Neural cell (in vitro differentiated cells): ENCODE measurements around the gene ZDHHC17. TPM values are rescaled to one million over a fixed set of nuclear protein-coding genes. Genes with fewer than 3 reads are reported as not detected.

Source experiments
- H2AFZ ChIP-seq: fragments of 200-600, 300-800 bp; sonication (generic), shearing (Covaris generic); 2 replicates; pipeline ENCODE4 v1.6.0; 2014; ENCODE audit warnings: low read depth, mild to moderate bottlenecking, antibody characterized with exemption, low read length, moderate library complexity
- H3F3A ChIP-seq: fragments of 200-600 bp; shearing (Covaris generic); 2 replicates; pipeline ENCODE4 v1.6.1; 2016; ENCODE audit warnings: mild to moderate bottlenecking, moderate library complexity, mixed read lengths, antibody characterized with exemption, low read length; ENCODE audit not compliant: insufficient read depth, poor library complexity, severe bottlenecking
- H3K27ac ChIP-seq: fragments of 200-600, 300-800 bp; sonication (generic), shearing (Covaris generic); 2 replicates; pipeline ENCODE4 v1.5.1; 2014; ENCODE audit warnings: mild to moderate bottlenecking, low read length, moderate library complexity
- H3K27me3 ChIP-seq: fragments of 300-800, 200-600 bp; sonication (generic), shearing (Covaris generic); 2 replicates; pipeline ENCODE4 v1.6.0; 2014; ENCODE audit warnings: mild to moderate bottlenecking, low read depth, low read length, moderate library complexity; ENCODE audit not compliant: insufficient read depth
- H3K36me3 ChIP-seq: fragments of 300-800, 200-600 bp; sonication (generic), shearing (Covaris generic); 2 replicates; pipeline ENCODE4 v1.5.1; 2014; ENCODE audit warnings: mild to moderate bottlenecking, antibody characterized with exemption, low read length, moderate library complexity; ENCODE audit not compliant: insufficient read depth
- H3K4me2 ChIP-seq: fragments of 300-800, 200-600 bp; sonication (generic), shearing (Covaris generic); 2 replicates; pipeline ENCODE4 v1.6.0; 2014; ENCODE audit warnings: mild to moderate bottlenecking, low read length
- H3K4me3 ChIP-seq: fragments of 300-800, 200-600 bp; sonication (generic), shearing (Covaris generic); 2 replicates; pipeline ENCODE4 v1.5.1; 2014; ENCODE audit warnings: mild to moderate bottlenecking, low read length, moderate library complexity
- H3K79me2 ChIP-seq: fragments of 200-600 bp; shearing (Covaris generic); replicated peaks from 2 replicates; pipeline ENCODE4 v1.6.0; 2014; ENCODE audit warnings: mild to moderate bottlenecking, low read length, moderate library complexity; ENCODE audit not compliant: insufficient read depth
- H3K9ac ChIP-seq: fragments of 300-800, 200-600 bp; sonication (generic), shearing (Covaris generic); 2 replicates; pipeline ENCODE4 v1.6.1; 2016; ENCODE audit warnings: mild to moderate bottlenecking, low read length, mixed read lengths
- H3K9me2 ChIP-seq: fragments of 200-600 bp; shearing (Covaris generic); 2 replicates; pipeline ENCODE4 v1.6.1; 2016; ENCODE audit warnings: mild to moderate bottlenecking, low read length, mixed read lengths; ENCODE audit not compliant: insufficient read depth
- H3K9me3 ChIP-seq: fragments of 200-600, 300-800 bp; sonication (generic), shearing (Covaris generic); 2 replicates; pipeline ENCODE4 v1.6.1; 2016; ENCODE audit warnings: mild to moderate bottlenecking, mixed run types, low read length, moderate library complexity, mixed read lengths
- H4K20me1 ChIP-seq: fragments of 200-600 bp; shearing (Covaris generic); 2 replicates; pipeline ENCODE4 v1.6.1; 2016; ENCODE audit warnings: mild to moderate bottlenecking, mixed run types; ENCODE audit not compliant: insufficient read depth
- CTCF ChIP-seq: fragments of 450-650 bp; IDR thresholded peaks from 2 replicates; pipeline ENCODE4 v1.5.1; 2014; ENCODE audit warnings: antibody characterized with exemption, mild to moderate bottlenecking, moderate library complexity; ENCODE audit not compliant: poor library complexity, severe bottlenecking
- EP300 ChIP-seq: fragments of 450-650 bp; conservative IDR thresholded peaks from 2 replicates; pipeline ENCODE4 v1.6.1; 2014; ENCODE audit warnings: antibody characterized with exemption, mild to moderate bottlenecking, moderate library complexity; ENCODE audit not compliant: poor library complexity, severe bottlenecking
- EZH2 ChIP-seq: fragments of 200-600, 300-800 bp; shearing (Covaris generic), sonication (generic); IDR thresholded peaks from 2 replicates; pipeline ENCODE4 v1.6.1; 2014; ENCODE audit warnings: antibody characterized with exemption, low read length, borderline replicate concordance, mild to moderate bottlenecking; ENCODE audit not compliant: insufficient read depth, poor library complexity, severe bottlenecking
- MXI1 ChIP-seq: fragments of 450-650 bp; conservative IDR thresholded peaks from 2 replicates; pipeline ENCODE4 v1.6.1; 2014; ENCODE audit warnings: antibody characterized with exemption, mild to moderate bottlenecking; ENCODE audit not compliant: poor library complexity, severe bottlenecking
- POLR2AphosphoS5 ChIP-seq: IDR thresholded peaks from 2 replicates; pipeline ENCODE4 v1.6.1; 2012
- RAD21 ChIP-seq: fragments of 450-650 bp; conservative IDR thresholded peaks from 2 replicates; pipeline ENCODE4 v1.6.1; 2014; ENCODE audit warnings: antibody characterized with exemption, mild to moderate bottlenecking, moderate library complexity
- SMC3 ChIP-seq: fragments of 450-650 bp; conservative IDR thresholded peaks from 2 replicates; pipeline ENCODE4 v1.6.1; 2014; ENCODE audit warnings: antibody characterized with exemption, mild to moderate bottlenecking, moderate library complexity; ENCODE audit not compliant: poor library complexity
- TAF1 ChIP-seq: IDR thresholded peaks from 2 replicates; pipeline ENCODE4 v1.6.1; 2012; ENCODE audit warnings: low read depth
- polyA plus RNA-seq: library from polyadenylated mRNA; depleted of rRNA; stranded (reverse); fragments of >200 nt; gene quantifications from 2 replicates; pipeline ENCODE4 v1.2.3, GENCODE V29; 2014
- TF ChIP-seq, protein P1 (sequence below): IDR thresholded peaks from 2 replicates; pipeline ENCODE4 v1.6.1; 2012; ENCODE audit warnings: borderline replicate concordance

Gene ZDHHC17
- polyA plus RNA-seq, 1 donor from 2014 or later, result 217 TPM

GRCh38 chr12:76768576-76768975 is 4.7 kb downstream of the ZDHHC17 start:
- no peak overlapping the region for H3K9ac ChIP-seq
- TF ChIP-seq RAD21, result no peak
- TF ChIP-seq EZH2, result no peak
- TF ChIP-seq MXI1, result no peak
- no peaks in the 10 kb centered on the region for H3K27me3 ChIP-seq
- no peak overlapping the region for H3K4me3 ChIP-seq
- H3K79me2 ChIP-seq, result peaks cover 87% of the 10 kb centered on the region
- H3K36me3 ChIP-seq, result no peaks in the 10 kb centered on the region
- no peak overlapping the region for H2AFZ ChIP-seq
- no peak overlapping the region for H3K27ac ChIP-seq
- no peaks in the 10 kb centered on the region for H3K9me3 ChIP-seq
- no peaks in the 10 kb centered on the region for H4K20me1 ChIP-seq
- H3K4me2 ChIP-seq, result no peak overlapping the region
- no peaks in the 10 kb centered on the region for H3K9me2 ChIP-seq
- H3F3A ChIP-seq, result peaks cover 6% of the 10 kb centered on the region

DNA sequence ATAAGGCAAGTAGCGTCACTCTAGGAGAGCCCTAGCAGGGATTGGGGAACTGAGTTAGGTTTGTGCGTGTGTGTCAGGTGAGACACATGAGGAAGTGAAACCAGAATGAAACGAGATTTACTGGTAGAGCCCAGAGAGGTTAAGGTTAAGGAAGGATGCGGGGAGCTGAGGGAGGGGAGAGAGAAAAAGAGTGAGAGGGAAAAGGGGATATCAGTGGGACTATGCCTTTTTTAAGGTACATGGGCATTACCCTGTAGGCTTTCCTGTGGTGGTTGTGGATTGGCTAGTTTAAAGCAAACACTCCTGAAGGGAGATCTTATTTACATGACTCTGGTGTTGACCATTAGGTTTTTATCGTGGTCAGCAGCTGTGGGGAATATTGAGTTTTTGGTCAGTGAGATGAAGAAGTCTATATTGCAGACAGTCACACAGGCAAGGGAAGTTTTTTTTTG is 13.9 kb downstream of the ZDHHC17 start:
- Histone ChIP-seq H3K27me3 (no peaks in the 10 kb centered on the region), H3K9me3 (no peaks in the 10 kb centered on the region), H3F3A (no peaks in the 10 kb centered on the region), H3K27ac (no peak overlapping the region), H3K36me3 (no peaks in the 10 kb centered on the region), H3K4me3 (no peak overlapping the region), H3K9me2 (no peaks in the 10 kb centered on the region), H3K9ac (no peak overlapping the region), H3K4me2 (no peak overlapping the region), H3K79me2 (peaks cover 82% of the 10 kb centered on the region), H2AFZ (no peak overlapping the region), H4K20me1 (no peaks in the 10 kb centered on the region)
- TF ChIP-seq SMC3, result no peak
- TF ChIP-seq POLR2AphosphoS5, result no peak
- TF ChIP-seq MXI1, result no peak
- TF ChIP-seq EZH2, result no peak
- TF ChIP-seq, protein P1, sequence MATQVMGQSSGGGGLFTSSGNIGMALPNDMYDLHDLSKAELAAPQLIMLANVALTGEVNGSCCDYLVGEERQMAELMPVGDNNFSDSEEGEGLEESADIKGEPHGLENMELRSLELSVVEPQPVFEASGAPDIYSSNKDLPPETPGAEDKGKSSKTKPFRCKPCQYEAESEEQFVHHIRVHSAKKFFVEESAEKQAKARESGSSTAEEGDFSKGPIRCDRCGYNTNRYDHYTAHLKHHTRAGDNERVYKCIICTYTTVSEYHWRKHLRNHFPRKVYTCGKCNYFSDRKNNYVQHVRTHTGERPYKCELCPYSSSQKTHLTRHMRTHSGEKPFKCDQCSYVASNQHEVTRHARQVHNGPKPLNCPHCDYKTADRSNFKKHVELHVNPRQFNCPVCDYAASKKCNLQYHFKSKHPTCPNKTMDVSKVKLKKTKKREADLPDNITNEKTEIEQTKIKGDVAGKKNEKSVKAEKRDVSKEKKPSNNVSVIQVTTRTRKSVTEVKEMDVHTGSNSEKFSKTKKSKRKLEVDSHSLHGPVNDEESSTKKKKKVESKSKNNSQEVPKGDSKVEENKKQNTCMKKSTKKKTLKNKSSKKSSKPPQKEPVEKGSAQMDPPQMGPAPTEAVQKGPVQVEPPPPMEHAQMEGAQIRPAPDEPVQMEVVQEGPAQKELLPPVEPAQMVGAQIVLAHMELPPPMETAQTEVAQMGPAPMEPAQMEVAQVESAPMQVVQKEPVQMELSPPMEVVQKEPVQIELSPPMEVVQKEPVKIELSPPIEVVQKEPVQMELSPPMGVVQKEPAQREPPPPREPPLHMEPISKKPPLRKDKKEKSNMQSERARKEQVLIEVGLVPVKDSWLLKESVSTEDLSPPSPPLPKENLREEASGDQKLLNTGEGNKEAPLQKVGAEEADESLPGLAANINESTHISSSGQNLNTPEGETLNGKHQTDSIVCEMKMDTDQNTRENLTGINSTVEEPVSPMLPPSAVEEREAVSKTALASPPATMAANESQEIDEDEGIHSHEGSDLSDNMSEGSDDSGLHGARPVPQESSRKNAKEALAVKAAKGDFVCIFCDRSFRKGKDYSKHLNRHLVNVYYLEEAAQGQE, result no peak
- TF ChIP-seq TAF1, result no peak
- no peak for TF ChIP-seq EP300
- no peak for TF ChIP-seq RAD21
- TF ChIP-seq CTCF, result no peak

DNA sequence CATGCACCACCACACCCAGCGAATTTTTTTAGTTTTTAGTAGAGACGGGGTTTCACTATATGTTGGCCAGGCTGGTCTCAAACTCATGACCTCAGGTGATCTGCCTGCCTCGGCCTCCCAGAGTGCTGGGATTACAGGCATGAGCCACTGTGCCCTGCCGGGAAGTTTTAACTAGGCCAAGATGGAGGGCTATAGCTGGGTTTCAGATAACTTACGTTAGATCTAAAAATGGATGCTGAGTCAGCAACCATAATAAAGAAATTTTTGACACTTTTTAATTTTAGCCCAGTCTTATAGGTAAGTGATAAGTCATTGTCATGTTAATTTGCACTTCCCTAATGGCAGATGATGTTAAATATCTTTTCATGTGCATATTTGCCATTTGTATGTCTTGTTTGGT is 14.4 kb downstream of the ZDHHC17 start:
- H3F3A ChIP-seq, result no peaks in the 10 kb centered on the region
- no peak overlapping the region for H3K27ac ChIP-seq
- H3K9ac ChIP-seq, result no peak overlapping the region
- H3K36me3 ChIP-seq, result no peaks in the 10 kb centered on the region
- no peak for TF ChIP-seq CTCF
- TF ChIP-seq POLR2AphosphoS5, result no peak
- no peak for TF ChIP-seq TAF1
- TF ChIP-seq MXI1, result no peak
- no peak for TF ChIP-seq SMC3
- TF ChIP-seq EP300, result no peak
- TF ChIP-seq EZH2, result no peak
- TF ChIP-seq, protein P1, result no peak
- no peak for TF ChIP-seq RAD21
- no peaks in the 10 kb centered on the region for H3K9me2 ChIP-seq
- H4K20me1 ChIP-seq, result no peaks in the 10 kb centered on the region
- no peaks in the 10 kb centered on the region for H3K27me3 ChIP-seq
- H3K9me3 ChIP-seq, result no peaks in the 10 kb centered on the region
- H3K79me2 ChIP-seq, result peaks cover 80% of the 10 kb centered on the region
- H3K4me3 ChIP-seq, result no peak overlapping the region
- no peak overlapping the region for H3K4me2 ChIP-seq
- no peak overlapping the region for H2AFZ ChIP-seq
